IMR-90 (cell line): ENCODE results near the gene ITCH. TPM values are rescaled to one million over a fixed set of nuclear protein-coding genes. Genes with fewer than 3 reads are reported as not detected.
"Not testable (repeated sequence)": the region's sequence is repeated elsewhere in the genome, so short reads cannot be mapped to it uniquely, and the experiment has no call there.

Experiments used
- ATAC-seq: fragments of 200-7000 bp; cut with Tn5 transposase; 2 replicates; pipeline ENCODE4 v1.9.1; 2020; ENCODE audit warnings: low read depth, mild to moderate bottlenecking, moderate library complexity
- BruUV-seq: library from RNA; stranded (reverse); fragments of 400-500 nt; replicated peaks from 2 replicates; lab custom pipeline; 2021; lab: Mats Ljungman, UMichigan
- CTCF ChIA-PET: fragments of 300-600 bp; formaldehyde crosslinking; extraction: SDS; loops from one replicate; lab custom pipeline; 2021; ENCODE audit warnings: antibody characterized with exemption; lab: Yijun Ruan, JAX
- POLR2A ChIA-PET: fragments of 300-600 bp; sonication (Branson Sonifier 250); formaldehyde crosslinking; loops from one replicate; lab custom pipeline; 2022; ENCODE audit warnings: antibody characterized with exemption; ENCODE audit not compliant: unreplicated experiment; lab: Charles Lee
- DNase-seq: peaks from one replicate; pipeline ENCODE4 v3.0.0; 2013
- H2AFZ ChIP-seq: replicated peaks from 2 replicates; pipeline ENCODE3; 2013; ENCODE audit warnings: low read length, mild to moderate bottlenecking; ENCODE audit not compliant: poor library complexity
- H2AK5ac ChIP-seq: 2 replicates; pipeline ENCODE4 v1.6.1; 2013; ENCODE audit warnings: low read depth, low read length, inconsistent platforms
- H2AK9ac ChIP-seq: replicated peaks from 2 replicates; pipeline ENCODE3; 2013; ENCODE audit warnings: mild to moderate bottlenecking, low read depth, low read length, moderate library complexity; ENCODE audit not compliant: poor library complexity
- H2BK120ac ChIP-seq: 2 replicates; pipeline ENCODE4 v1.6.1; 2013; ENCODE audit warnings: low read depth, low read length, inconsistent platforms
- H2BK15ac ChIP-seq: 3 replicates; pipeline ENCODE4 v1.6.1; 2013; ENCODE audit warnings: low read depth, low read length, inconsistent platforms
- H2BK20ac ChIP-seq: 2 replicates; pipeline ENCODE4 v1.6.1; 2013; ENCODE audit warnings: low read depth, mild to moderate bottlenecking, inconsistent platforms, low read length, moderate library complexity
- H2BK5ac ChIP-seq: 2 replicates; pipeline ENCODE4 v1.6.1; 2013; ENCODE audit warnings: mild to moderate bottlenecking, low read depth, low read length, inconsistent platforms; ENCODE audit not compliant: poor library complexity, severe bottlenecking
- H3K14ac ChIP-seq: replicated peaks from 2 replicates; pipeline ENCODE4 v1.6.1; 2013; ENCODE audit warnings: low read depth, low read length, inconsistent platforms
- H3K18ac ChIP-seq: 2 replicates; pipeline ENCODE4 v1.6.1; 2013; ENCODE audit warnings: low read depth, low read length, control low read depth
- H3K23ac ChIP-seq: 2 replicates; pipeline ENCODE4 v1.6.1; 2013; ENCODE audit warnings: low read depth, low read length, inconsistent platforms
- H3K27ac ChIP-seq: 2 replicates; pipeline ENCODE4 v1.5.1; 2013; ENCODE audit warnings: mild to moderate bottlenecking, control low read depth, low read length; ENCODE audit not compliant: insufficient read depth
- H3K27me3 ChIP-seq: 2 replicates; pipeline ENCODE4 v1.6.1; 2013; ENCODE audit warnings: low read length; ENCODE audit not compliant: control insufficient read depth, insufficient read depth
- H3K36me3 ChIP-seq: 2 replicates; pipeline ENCODE4 v1.6.1; 2013; ENCODE audit warnings: low read length, mixed read lengths; ENCODE audit not compliant: control insufficient read depth, insufficient read depth
- H3K4ac ChIP-seq: 2 replicates; pipeline ENCODE4 v1.6.1; 2013; ENCODE audit warnings: low read depth, low read length, inconsistent platforms
- H3K4me1 ChIP-seq: 2 replicates; pipeline ENCODE4 v1.6.1; 2013; ENCODE audit warnings: low read length, mixed read lengths; ENCODE audit not compliant: control insufficient read depth, insufficient read depth
- H3K4me2 ChIP-seq: 2 replicates; pipeline ENCODE4 v1.6.1; 2013; ENCODE audit warnings: low read depth, mild to moderate bottlenecking, control low read depth, low read length, moderate library complexity
- H3K4me3 ChIP-seq: 2 replicates; pipeline ENCODE4 v1.5.1; 2013; ENCODE audit warnings: low read depth, mild to moderate bottlenecking, control low read depth, low read length, moderate library complexity; ENCODE audit not compliant: insufficient read depth
- H3K56ac ChIP-seq: 2 replicates; pipeline ENCODE4 v1.6.1; 2013; ENCODE audit warnings: low read length, inconsistent platforms; ENCODE audit not compliant: insufficient read depth; ENCODE audit errors: extremely low read depth
- H3K79me1 ChIP-seq, 2 experiments: 2 replicates each; pipeline ENCODE4 v1.6.1; 2013; ENCODE audit warnings: low read length in 2 of 2, inconsistent platforms in 1 of 2, low read depth in 1 of 2
- H3K9ac ChIP-seq: 2 replicates; pipeline ENCODE4 v1.6.1; 2013; ENCODE audit warnings: low read depth, low read length, control low read depth
- H3K9me1 ChIP-seq: 2 replicates; pipeline ENCODE4 v1.6.1; 2013; ENCODE audit warnings: low read length, inconsistent platforms; ENCODE audit not compliant: insufficient read depth
- H3K9me3 ChIP-seq: 2 replicates; pipeline ENCODE4 v1.6.1; 2013; ENCODE audit warnings: low read length; ENCODE audit not compliant: control insufficient read depth, insufficient read depth
- H4K20me1 ChIP-seq: 2 replicates; pipeline ENCODE4 v1.6.1; 2013; ENCODE audit warnings: low read length, inconsistent platforms; ENCODE audit not compliant: insufficient read depth
- H4K5ac ChIP-seq: 2 replicates; pipeline ENCODE4 v1.6.1; 2013; ENCODE audit warnings: mild to moderate bottlenecking, low read depth, low read length, control low read depth
- H4K8ac ChIP-seq, 2 experiments: 2 replicates each; pipeline ENCODE4 v1.6.1; 2013; ENCODE audit warnings: low read depth in 2 of 2, low read length in 2 of 2, control low read depth in 1 of 2, inconsistent platforms in 1 of 2
- H4K91ac ChIP-seq: 2 replicates; pipeline ENCODE4 v1.6.1; 2013; ENCODE audit warnings: low read depth, low read length, inconsistent platforms; ENCODE audit not compliant: insufficient read depth
- WGBS, 2 experiments: methylation state at CpG; one replicate each; pipeline versions ENCODE4 v1.1.5 to v1.1.7; 2013; ENCODE audit warnings: missing lambda C conversion rate in 2 of 2; ENCODE audit not compliant: insufficient read length in 1 of 2; ENCODE audit errors: extremely low coverage in 2 of 2; 5-methylcytosine and 5-hydroxymethylcytosine counted together
- dilution Hi-C: fragments of 300-500 bp; cut with HindIII; formaldehyde crosslinking; loops from one replicate; pipeline ENCODE4 v1.14.3; 2018; ENCODE audit warnings: low sequenced_read_pairs; ENCODE audit not compliant: unreplicated experiment
- in situ Hi-C: fragments of 300-500 bp; cut with MboI; formaldehyde crosslinking; loops from 3 replicates; pipeline ENCODE4 v1.14.3; 2019; ENCODE audit warnings: low sequenced_read_pairs, inconsistent platforms, mixed read lengths
- intact Hi-C: fragments of 100-400 bp; cut with micrococcal nuclease; formaldehyde crosslinking; loops from 2 replicates; pipeline ENCODE4 v1.10.0; 2022
- polyA plus RNA-seq, 3 experiments: library from polyadenylated mRNA; depleted of rRNA; stranded (reverse); fragments of >200 nt; gene quantifications; 2 replicates each; pipeline ENCODE4 v1.2.3, GENCODE V29; 2012; ENCODE audit warnings: low replicate concordance in 1 of 3
- total RNA-seq: library from RNA; depleted of rRNA; stranded (reverse); fragments of >200 nt; gene quantifications from 2 replicates; pipeline ENCODE4 v1.2.3, GENCODE V29; 2012

Gene ITCH
- total and polyA plus RNA-seq, 2 of the 4 experiments (the other 2 are of a cell fraction): 12.7 to 94.6 TPM

DNA sequence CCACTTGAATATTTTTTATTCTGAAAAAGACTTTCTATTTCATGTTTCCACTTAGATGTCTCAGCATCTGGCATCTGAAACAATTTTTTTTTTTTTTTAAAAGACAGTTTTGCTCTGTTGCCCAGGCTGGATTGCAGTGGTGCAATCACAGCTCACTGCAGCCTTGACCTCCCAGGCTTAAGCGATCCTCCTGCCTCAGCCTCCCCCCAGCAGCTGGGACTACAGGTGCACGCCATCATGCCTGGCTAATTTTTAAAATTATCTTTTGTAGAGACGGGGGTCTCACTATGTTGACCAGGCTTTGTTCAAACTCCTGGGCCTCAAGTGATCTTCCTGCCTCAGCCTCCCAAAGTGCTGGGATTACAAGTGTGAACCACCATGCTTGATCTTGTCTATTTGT, 42.9 kb downstream of the ITCH start:
- H2AFZ ChIP-seq, H2AK9ac ChIP-seq, BruUV-seq, H3K23ac ChIP-seq, H2BK5ac ChIP-seq, CTCF ChIA-PET, H3K4me2 ChIP-seq, H2BK120ac ChIP-seq, H4K5ac ChIP-seq, H3K9ac ChIP-seq, ATAC-seq, DNase-seq, H2BK20ac ChIP-seq, H3K27ac ChIP-seq, H3K4ac ChIP-seq, H3K4me3 ChIP-seq, H3K14ac ChIP-seq, in situ Hi-C loops, H4K91ac ChIP-seq, H3K9me3 ChIP-seq, dilution Hi-C loops, H2AK5ac ChIP-seq, H3K27me3 ChIP-seq, H4K8ac ChIP-seq, H3K56ac ChIP-seq, H2BK15ac ChIP-seq, H3K4me1 ChIP-seq, H3K18ac ChIP-seq, POLR2A ChIA-PET: not testable (repeated sequence)
- intact Hi-C loops: loop anchor here (10.0 kb wide), 1 partner anchor 49 kb away; no protein-coding TSS in a partner anchor
- Histone ChIP-seq H3K36me3 (peaks cover 20% of the 10 kb centered on the region), H3K79me1 (peaks cover 19 to 75% of the 10 kb centered on the region in 2 experiments), H3K9me1 (peaks cover 12% of the 10 kb centered on the region), H4K20me1 (peaks cover 68% of the 10 kb centered on the region)
- 100% methylated on average over 3 of the region's 3 CpGs; no CpG with 5 or more reads in 1 of the 2 experiments for WGBS, 2 experiments
